Measurements from ENCODE around the gene TOP3B.

The TOP3B gene

DNA sequence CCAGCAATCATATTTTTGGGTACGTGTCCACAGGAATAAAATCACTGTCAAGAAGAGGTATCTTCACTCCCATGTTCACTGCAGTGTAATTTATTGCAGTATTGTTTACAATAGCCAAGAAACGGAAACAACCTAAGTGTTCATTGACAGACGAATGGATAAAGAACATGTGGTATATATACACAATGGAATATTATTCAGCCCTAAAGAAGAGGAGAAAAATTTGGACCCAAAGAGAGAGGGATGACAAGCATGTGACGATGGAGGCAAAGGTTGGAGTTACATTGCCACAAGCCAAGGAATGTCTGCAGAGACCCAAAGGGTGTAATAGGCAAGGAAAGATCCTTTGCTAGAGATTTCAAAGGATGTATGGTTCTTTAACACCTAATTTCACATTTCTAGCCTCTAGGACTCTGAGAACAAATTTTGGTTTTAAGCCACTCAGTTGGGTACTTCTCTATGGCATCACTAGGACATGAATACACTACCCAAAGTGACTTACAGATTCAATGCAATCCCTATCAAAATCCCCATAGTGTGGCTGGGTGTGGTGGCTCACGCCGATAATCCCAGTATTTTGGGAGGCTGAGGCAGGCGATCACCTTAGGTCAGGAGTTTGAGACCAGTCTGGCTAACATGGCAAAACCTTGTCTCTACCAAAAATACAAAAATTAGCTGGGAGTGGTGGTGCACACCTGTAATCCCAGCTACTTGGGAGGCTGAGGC lies 31.1 kb upstream of the TOP3B start:
- DNase-seq (ENCODE audit: low spot score) = no peak

DNA sequence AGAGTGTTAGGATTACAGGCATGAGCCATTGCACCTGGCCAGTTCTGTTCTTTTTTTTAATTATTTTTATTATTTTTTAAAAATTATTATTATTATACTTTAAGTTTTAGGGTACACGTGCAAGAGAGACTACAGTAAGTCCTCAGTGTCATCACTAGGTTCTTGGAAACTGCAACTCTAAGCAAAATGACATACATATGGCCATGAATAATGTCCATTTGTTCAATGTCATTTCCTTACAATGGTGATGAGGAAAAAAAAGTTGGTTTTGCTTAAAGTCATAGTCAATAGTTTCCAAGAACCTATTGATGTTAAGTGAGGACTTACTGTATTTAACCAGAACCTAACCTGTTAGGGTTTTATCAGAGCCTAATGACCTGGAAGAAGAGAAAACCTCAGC lies 29.4 kb upstream of the TOP3B start:
- no peak for DNase-seq (ENCODE audit: low spot score)

GRCh38 chr22:22010358-22010757 lies 27.8 kb upstream of the TOP3B start:
- DNase-seq (ENCODE audit: low spot score) = no peak

DNA sequence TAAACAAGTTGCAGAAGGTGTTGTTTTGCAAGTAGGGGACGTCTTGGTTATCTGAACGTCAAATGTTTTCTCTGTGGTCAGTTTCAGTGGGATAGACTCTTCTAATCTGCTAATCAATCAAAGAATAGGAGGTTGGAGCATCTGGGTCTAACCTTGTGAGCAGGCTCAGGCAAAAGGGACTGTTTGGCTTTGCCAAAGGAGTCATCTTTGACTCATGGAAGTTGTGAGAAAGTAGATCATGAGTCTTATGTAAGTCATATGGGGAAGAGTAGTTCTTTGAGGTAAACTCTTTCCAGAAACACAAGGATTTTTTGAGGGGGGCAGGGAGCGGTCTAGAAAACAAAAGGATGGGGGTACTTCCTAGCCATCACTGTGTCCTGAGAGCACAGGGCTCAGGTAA lies 27.1 kb upstream of the TOP3B start:
- DNase-seq (ENCODE audit: low spot score) = no peak

DNA sequence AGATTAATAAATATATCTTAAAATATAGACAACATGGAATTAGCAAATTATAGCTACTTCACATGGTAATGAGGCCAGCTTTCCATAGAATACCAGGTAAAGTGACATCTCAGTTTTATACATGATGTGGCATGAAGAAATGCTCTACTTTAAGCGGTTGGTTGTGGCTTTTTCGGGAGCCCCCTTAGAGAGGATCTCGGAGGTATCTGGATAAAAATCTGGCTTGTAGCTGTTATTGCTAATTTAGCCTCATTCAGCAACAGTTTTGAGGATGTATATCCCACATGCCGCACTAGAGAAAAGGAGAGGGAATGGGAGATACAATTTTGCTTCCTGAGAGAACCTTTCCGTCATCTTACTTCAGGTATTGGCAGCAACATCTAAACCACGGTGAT lies 24.0 kb upstream of the TOP3B start:
- DNase-seq (ENCODE audit: low spot score) = no peak

- no peak for DNase-seq (ENCODE audit: low spot score)
Observed at GRCh38 chr22:22005945-22006595, 23.5 kb upstream of the TOP3B start.

- DNase-seq (ENCODE audit: low spot score) = no peak
Observed at GRCh38 chr22:22003233-22003632, 20.6 kb upstream of the TOP3B start.

GRCh38 chr22:22002526-22003055 lies 20.0 kb upstream of the TOP3B start:
- DNase-seq (ENCODE audit: low spot score) = no peak

DNA sequence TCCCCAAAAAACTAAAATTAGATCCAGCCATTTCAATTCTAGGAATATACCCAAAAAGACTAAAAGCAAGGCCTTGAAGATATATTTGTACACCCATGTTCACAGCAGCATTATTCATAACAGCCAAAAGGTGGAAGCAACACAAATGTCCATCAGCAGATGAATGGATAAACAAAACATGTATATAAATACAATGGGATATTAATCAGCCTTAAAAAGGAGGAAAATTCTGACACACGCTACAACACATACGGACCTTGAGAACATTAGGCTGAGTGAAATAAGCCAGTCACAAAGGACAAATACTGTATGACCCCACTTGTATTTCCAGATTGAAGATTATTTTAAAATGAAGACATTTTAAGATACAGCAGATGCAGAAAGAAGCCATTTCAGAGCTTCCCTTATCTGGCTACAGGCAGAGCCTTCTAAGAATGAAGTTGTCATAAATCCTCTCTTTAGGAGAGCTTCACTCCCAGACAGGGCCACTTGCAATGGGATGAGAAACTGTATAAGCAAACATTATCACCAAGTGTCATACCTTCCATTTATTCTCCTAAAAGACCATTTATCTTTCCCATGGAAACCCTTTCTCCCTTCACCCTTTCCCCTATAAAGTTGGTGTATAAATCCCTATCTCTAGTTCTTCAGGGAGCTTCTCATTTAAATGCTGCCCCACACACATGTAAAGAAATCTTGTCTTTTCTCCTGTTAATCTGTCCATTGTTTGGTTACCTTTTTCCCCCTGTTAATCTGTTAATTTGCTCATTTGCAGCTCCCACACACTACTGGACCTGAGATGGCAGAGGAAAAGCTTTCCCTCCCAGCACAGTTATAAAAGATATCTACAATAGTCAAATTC lies 19.3 kb upstream of the TOP3B start:
- DNase-seq (ENCODE audit: low spot score) = no peak

DNA sequence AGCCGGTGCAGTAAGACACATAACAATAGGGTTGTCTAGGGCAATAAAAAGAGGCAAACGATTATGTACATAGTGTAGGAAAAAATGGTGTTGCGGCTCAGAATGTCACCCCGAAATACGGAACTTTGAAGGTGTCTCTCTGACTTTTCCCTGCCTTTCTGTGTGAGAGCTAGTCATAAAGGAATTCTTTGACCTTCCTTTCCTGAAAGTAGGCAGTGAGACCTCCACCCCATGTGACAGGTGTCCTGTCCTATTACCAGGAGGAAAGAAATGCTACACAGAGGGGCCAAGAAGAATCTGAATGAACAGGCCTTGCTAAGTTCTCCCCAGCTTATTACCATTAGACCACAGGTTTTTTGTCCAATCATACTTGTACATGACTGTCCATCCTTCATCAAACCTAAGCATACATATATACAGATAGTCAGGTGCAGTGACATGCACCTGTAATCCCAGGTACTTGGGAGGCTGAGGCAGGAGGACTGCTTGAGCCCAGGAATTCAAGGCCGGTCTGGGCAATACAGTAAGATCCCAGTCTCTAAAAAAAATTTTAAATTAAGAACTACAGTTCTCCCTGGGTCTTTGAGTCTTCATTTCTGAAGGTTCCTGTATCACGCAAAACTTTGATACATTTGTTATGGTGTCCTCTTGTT lies 16.1 kb upstream of the TOP3B start:
- DNase-seq (ENCODE audit: low spot score) = no peak

DNA sequence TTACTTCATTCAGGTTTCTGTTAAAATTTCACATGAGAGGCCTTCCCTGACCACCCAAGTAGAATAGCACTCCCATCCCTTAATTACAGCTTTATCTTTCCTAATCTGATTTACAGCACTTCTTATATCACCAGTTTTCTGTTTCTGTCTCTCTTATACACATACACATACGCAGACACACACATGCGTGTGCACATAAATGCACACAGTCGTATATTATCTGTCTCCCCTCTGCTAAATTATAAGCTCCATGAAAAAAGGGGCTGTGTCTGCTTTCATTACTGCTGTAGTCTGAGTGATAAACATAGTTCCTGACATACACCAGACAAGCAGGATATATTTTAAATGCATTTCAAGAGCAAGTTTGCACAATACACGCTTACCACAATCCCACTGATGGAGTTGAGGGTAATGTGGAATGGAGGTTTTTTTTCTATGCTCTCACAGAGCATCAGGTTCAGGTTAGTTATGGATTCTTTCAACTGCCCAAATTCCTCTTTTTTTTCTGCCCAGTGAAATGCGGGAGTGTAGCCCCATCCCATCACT lies 13.7 kb upstream of the TOP3B start:
- DNase-seq (ENCODE audit: low spot score) = no peak

- DNase-seq (ENCODE audit: low spot score) = no peak
Observed at GRCh38 chr22:21995660-21996059, 13.1 kb upstream of the TOP3B start.

DNA sequence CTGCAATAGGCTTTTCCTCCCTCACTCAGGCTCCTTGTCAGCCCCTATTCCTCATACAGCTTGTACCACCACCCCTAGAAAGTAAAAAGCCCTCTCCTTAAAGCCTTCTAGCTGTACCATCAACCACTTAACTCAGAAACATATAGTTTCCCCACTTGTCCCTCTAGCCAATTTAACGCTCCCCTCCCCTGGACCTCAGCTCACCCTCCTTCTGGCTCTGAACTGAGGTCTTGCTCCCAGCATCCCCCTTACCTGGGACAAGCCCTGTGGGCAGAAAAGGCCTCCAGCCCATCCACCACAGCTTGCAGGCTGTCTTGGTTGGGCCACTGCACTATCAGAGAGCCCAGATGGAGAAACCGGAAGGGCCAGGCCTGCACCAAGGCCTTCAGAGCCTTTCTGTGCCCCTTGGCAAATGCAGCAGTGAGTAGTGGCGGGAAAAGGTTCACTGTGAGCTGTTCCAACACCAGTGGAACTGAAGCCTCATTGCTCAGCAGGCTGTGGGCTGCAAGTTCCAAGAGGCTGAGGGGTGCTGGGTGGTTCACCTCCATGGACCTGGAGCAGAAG lies 12.4 kb upstream of the TOP3B start:
- DNase-seq (ENCODE audit: low spot score) = no peak

GRCh38 chr22:21992593-21993237 lies 10.1 kb upstream of the TOP3B start:
- no peak for DNase-seq (ENCODE audit: low spot score)

DNA sequence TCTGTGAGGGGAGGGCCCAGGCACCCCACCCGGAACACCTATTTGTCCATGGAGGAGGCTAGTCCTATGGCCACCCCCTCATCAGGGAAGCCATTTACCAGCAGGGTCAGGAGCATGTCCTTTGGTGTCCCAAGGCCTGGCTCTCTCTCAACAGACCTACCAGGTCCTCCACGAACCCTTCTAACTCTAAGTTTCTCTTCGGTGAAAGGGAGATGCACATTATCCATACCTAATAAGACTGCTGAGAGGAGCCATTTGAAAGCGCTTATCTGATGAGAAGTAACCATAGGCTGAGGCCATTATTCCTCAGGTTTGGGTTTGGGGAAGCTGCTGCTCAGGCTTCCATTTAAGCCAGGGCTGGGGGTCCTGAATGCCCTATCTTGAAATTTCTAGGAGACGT lies 9.2 kb upstream of the TOP3B start:
- no peak for DNase-seq (ENCODE audit: low spot score)

- no peak for DNase-seq (ENCODE audit: low spot score)
Observed at GRCh38 chr22:21991304-21991596, 8.7 kb upstream of the TOP3B start.

DNA sequence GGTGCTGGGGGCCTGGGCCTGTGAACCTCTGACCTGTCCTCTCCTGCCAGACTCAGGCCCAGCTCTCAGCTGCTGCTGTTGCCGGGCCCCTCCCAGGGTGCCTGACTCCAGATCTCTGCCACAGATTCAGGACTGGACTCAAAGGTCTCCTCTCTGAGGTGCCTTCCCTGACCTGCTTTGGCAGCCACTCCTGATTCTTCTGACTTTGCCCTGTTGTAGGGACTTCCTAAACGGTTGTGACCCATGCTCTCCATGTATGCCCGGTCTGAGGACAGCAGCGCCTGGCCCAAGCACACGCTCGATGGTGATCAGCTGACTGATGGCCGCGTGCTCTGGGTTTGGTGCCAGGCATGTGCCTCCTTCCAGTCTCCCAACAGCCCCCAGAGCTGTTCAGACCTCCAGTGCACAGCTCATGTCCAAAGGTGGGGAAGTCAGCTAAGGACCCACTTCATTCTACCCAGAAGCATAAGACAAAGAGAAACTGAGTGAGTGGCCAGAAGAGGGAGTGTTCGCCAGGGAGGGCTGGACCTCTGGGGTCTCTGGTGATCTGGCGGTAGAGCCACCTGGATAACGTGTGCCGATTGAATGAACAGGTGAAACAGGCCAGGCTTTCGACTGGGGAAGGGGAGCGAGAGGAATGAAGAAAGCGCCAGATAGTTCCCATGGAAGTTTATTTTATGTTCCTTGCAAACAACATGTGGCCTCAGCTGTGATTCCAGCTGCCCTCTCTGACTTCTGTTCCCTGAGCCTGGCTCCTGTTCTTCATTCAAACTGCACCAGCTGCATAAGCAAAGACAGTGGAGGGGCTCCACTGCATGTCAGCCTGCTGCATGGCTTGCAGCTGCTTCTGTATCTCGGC lies 8.1 kb upstream of the TOP3B start:
- DNase-seq (ENCODE audit: low spot score) = no peak

DNA sequence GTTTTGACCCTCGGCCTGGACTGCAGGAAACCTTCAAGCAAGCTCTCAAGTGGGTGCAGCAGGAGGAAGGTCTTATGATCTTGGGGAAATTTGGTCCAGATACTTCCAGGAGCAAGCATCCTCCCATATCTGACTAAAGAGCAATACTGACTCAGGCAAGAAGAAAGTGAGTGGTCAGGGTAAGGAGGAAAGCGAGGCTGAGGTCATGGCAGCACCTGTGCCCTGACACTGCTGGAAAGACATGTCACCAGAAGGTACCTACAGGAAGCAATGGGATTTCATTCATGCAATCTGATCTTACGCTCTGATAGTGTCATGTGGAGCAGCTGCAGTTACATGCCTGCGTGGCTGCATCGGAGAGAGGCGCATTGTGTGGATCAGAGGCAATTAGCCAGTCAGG lies 6.5 kb upstream of the TOP3B start:
- DNase-seq (ENCODE audit: low spot score) = no peak

DNA sequence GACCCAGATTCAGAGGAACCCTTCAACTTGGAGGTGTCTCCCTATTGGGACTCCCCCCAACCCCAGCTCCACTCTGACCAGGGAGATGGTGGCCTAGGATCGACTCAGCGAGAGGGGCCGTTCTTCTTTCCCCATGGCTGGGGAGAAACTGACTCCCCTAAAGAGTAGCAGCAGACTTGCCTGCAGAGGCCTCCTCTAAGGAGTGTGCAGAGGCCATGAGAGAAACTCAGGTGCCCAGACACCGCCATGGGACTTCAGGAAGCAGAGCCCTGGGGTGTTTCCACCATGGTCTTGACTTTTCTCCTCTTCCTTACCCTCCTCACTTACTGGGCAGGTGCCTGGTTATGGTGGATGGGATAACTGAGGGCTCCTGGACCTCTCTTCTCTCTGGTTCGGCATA lies 2.6 kb upstream of the TOP3B start:
- DNase-seq (ENCODE audit: low spot score) = no peak

- DNase-seq (ENCODE audit: low spot score) = no peak
Observed at GRCh38 chr22:21984793-21985192, 2.2 kb upstream of the TOP3B start.

Data from Ammon's horn (tissue), 1 donor.